Hematopoietic multipotent progenitor cell treated with erythropoietin and hydrocortisone succinate and interleukin-3 and kit ligand, for 8 days (in vitro differentiated cells): ENCODE results near the gene WDR36.

Experiments used
- DNase-seq: peaks from one replicate; pipeline ENCODE4 v3.0.0-alpha.2; 2015

WDR36 gene

GRCh38 chr5:111092062-111092853 lies at the start of gene WDR36:
TSS of gene WDR36 (plus strand) at chr5:111092348. CDS start at chr5:111092457, 109 bp downstream.
- peak; percentile 94 for DNase-seq

GRCh38 chr5:111043712-111044506 lies 48.2 kb upstream of the WDR36 start:
- DNase-seq, result no peak

- no peak for DNase-seq
Measured at GRCh38 chr5:111058064-111058463, 34.1 kb upstream of the WDR36 start.

- no peak for DNase-seq
Measured at GRCh38 chr5:111060169-111060568, 32.0 kb upstream of the WDR36 start.

GRCh38 chr5:111061618-111062017 lies 30.5 kb upstream of the WDR36 start:
- DNase-seq, result no peak

- no peak for DNase-seq
Measured at GRCh38 chr5:111063709-111064322, 28.3 kb upstream of the WDR36 start.

- DNase-seq, result no peak
Measured at GRCh38 chr5:111066261-111066938, 25.7 kb upstream of the WDR36 start.

GRCh38 chr5:111068213-111068612 lies 23.9 kb upstream of the WDR36 start:
- DNase-seq, result no peak

- DNase-seq, result no peak
Measured at GRCh38 chr5:111069839-111070238, 22.3 kb upstream of the WDR36 start.

GRCh38 chr5:111070272-111071134 lies 21.6 kb upstream of the WDR36 start:
- DNase-seq, result no peak

GRCh38 chr5:111071413-111071812 lies 20.7 kb upstream of the WDR36 start, which contains the start of gene TSLP:
TSS of gene TSLP (plus strand) at chr5:111071713. CDS start at chr5:111071891, 178 bp downstream.
- DNase-seq, result no peak

- DNase-seq, result peak; percentile 61
Measured at GRCh38 chr5:111072949-111073682, 19.0 kb upstream of the WDR36 start.

GRCh38 chr5:111074244-111074643 lies 17.9 kb upstream of the WDR36 start:
- DNase-seq, result no peak

- no peak for DNase-seq
Measured at GRCh38 chr5:111075520-111075919, 16.6 kb upstream of the WDR36 start.

GRCh38 chr5:111076091-111076490 lies 16.1 kb upstream of the WDR36 start:
- DNase-seq, result no peak

GRCh38 chr5:111077678-111078077 lies 14.5 kb upstream of the WDR36 start:
- no peak for DNase-seq

GRCh38 chr5:111079846-111080245 lies 12.3 kb upstream of the WDR36 start:
- no peak for DNase-seq

GRCh38 chr5:111083323-111083722 lies 8.8 kb upstream of the WDR36 start:
- DNase-seq, result peak; percentile 10

- DNase-seq, result no peak
Measured at GRCh38 chr5:111095982-111096381, 3.8 kb downstream of the WDR36 start.

- no peak for DNase-seq
Measured at GRCh38 chr5:111099058-111099778, 7.1 kb downstream of the WDR36 start.
